K562 treated with DMSO at 1 percent for 24 hours (cell line): Measurements from ENCODE around the gene MRPS10. TPM values are rescaled to one million over a fixed set of nuclear protein-coding genes. Genes with fewer than 3 reads are reported as not detected.

Experiments used
- total RNA-seq: library from RNA; unstranded; fragments of 300-600 nt; gene quantifications from 2 replicates; pipeline ENCODE4 v1.2.3, GENCODE V29; 2022; ENCODE audit warnings: low read depth; ENCODE audit not compliant: insufficient read depth

MRPS10 gene
- 32.0 and 32.6 TPM in 2 replicates for total RNA-seq

GRCh38 chr6:42217519-42218367, at the start of gene MRPS10:
MRPS10 (minus strand) TSS chr6:42217861; CDS start chr6:42217849, 12 bp downstream.

GRCh38 chr6:42173101-42173500, 44.6 kb downstream of the MRPS10 start, which contains the start of gene GUCA1A:
GUCA1A (plus strand) TSS chr6:42173364; CDS start chr6:42173614, 250 bp downstream.

Other genes starting within 250 kb of the MRPS10 start
- 22.4 and 25.3 TPM in 2 replicates for gene TAF8, start 167.3 kb downstream of the MRPS10 start, total RNA-seq
- gene C6orf132, start 75.2 kb downstream of the MRPS10 start, total RNA-seq: 0.15 and 0.24 TPM in 2 replicates
- not detected in 2 replicates for gene GUCA1A, start 44.5 kb downstream of the MRPS10 start, total RNA-seq
- gene GUCA1B, start 22.9 kb downstream of the MRPS10 start, total RNA-seq: 1.2 and 2.1 TPM in 2 replicates
- gene TRERF1, start 234.1 kb upstream of the MRPS10 start, total RNA-seq: 0.22 and 0.49 TPM in 2 replicates